ENCODE results near the gene SLC12A9. TPM values are rescaled to one million over a fixed set of nuclear protein-coding genes. Genes with fewer than 3 reads are reported as not detected.

Gene SLC12A9
- total RNA-seq, 1 donor from 2014 or later: 21.7 TPM

DNA sequence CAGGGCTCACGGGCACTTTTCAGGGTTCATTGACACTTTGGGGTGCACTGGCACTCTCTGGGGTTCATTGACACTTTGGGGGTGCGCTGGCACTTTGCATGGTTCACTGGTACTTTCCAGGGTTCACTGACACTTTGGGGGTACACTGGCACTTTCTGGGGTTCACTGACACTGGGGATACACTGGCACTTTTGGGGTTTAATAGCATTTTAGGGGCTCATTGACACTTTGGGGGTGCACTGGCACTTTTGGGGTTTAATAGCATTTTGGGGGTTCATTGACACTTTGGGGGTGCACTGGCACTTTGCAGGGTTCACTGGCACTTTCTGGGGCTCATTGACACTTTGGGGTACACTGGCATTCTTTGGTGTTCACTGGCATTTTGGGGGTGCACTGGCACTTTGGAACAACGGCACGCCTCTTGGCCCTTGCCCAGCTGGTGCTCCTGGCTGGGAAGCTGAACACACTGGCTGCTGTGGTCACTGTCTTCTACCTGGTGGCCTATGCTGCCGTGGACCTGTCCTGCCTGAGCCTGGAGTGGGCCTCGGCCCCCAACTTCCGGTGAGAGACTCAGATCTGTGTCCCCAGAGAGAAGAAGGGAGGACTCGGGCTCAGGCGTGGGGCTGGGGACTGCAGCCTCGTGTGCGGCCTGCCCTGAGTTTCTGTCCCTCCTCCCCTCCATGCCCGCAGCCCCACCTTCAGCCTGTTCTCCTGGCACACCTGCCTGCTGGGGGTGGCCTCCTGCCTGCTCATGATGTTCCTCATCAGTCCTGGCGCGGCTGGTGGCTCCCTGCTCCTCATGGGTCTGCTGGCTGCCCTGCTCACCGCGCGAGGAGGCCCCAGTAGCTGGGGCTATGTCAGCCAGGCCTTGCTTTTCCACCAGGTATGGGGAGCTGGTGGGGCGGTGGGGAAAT lies 8.4 kb downstream of the SLC12A9 start:
- DNase-seq (ENCODE audit: low spot score): no peak

DNA sequence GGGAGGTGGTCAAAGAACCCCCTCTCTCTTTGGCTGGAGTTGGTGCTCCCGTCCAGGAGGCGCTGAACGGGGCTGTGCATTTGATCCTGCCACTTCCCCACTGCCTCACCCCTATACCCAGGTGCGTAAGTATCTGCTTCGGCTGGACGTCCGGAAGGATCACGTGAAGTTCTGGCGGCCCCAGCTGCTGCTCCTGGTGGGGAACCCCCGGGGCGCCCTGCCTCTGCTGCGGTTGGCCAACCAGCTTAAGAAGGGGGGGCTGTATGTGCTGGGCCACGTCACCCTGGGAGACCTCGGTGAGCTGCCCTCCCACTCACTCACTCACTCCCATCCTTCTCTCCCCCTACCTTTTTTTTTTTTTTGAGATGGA lies 9.1 kb downstream of the SLC12A9 start:
- DNase-seq (ENCODE audit: low spot score): no peak

GRCh38 chr7:100863406-100863950 lies 11.0 kb downstream of the SLC12A9 start:
- no peak for DNase-seq (ENCODE audit: low spot score)

DNA sequence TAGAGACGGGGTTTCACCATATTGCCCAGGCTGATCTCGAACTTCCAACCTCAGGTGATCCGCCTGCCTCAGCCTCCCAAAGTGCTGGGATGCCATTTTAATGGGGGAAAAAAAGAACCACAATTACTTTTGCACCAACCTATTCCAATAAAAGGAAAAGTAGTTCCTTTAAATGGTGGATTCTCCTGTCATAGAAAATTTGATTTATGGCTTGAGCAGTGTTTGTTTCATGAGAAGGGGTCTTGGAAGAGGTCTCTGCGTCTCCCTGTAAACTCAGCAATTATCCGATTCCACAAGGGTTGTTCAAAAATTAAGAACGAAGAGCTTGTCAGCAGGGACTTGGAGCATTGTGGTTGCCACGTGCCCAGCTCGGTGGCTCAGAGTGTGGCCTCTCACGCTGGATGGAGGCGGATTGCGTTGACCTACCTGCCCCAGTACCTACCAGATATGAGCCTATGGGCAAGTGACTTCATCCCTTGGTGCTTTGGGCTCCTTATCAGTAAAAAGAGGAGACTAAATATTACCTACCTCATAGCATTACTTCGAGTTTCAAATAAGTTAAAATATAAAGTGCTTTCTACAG lies 11.8 kb downstream of the SLC12A9 start:
- DNase-seq (ENCODE audit: low spot score): no peak

DNA sequence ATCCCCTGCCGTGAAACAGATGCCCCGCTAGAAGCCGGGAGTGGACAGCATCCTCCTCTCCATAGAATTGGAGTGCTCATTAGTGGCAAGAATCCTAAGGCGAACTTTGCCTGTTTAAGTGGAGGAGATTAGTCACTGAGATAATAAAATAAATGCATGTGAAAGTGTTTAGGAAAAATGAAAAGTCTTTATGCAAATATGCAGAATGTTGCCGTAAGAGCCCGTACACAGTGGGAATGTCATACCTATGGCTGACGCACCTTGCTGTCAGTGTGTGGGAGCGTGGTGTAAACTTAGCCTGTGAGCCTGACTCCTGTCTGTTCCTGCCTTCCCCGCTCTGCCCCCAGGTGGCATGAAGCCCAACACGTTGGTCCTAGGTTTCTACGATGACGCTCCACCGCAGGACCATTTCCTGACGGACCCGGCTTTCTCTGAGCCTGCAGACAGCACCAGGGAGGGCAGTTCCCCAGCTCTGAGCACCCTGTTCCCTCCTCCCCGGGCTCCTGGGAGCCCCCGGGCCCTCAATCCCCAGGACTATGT lies 12.9 kb downstream of the SLC12A9 start:
- DNase-seq (ENCODE audit: low spot score): no peak

DNA sequence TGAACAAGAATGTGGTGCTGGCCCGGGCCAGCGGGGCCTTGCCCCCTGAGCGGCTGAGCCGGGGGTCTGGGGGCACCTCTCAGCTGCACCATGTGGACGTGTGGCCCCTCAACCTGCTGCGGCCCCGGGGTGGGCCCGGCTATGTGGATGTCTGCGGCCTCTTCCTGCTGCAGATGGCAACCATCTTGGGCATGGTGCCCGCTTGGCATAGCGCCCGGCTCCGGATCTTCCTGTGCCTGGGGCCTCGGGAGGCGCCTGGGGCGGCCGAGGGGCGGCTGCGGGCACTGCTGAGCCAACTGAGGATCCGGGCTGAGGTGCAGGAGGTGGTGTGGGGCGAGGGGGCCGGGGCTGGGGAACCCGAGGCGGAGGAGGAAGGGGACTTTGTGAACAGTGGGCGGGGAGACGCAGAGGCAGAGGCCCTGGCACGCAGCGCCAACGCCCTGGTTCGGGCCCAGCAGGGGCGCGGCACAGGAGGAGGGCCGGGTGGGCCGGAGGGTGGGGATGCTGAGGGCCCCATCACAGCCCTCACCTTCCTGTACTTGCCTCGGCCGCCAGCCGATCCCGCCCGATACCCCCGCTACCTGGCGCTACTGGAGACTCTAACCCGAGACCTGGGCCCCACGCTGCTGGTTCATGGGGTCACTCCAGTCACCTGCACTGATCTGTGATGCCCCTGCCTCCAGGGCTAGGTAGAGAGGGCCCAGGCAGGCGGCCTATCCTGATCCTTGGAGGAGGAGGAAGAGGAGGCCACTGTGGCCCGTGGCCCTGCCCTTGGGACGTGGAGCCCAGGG lies 13.6 kb downstream of the SLC12A9 start:
- no peak for DNase-seq (ENCODE audit: low spot score)

GRCh38 chr7:100866729-100867039 lies 14.2 kb downstream of the SLC12A9 start:
- DNase-seq (ENCODE audit: low spot score): no peak

DNA sequence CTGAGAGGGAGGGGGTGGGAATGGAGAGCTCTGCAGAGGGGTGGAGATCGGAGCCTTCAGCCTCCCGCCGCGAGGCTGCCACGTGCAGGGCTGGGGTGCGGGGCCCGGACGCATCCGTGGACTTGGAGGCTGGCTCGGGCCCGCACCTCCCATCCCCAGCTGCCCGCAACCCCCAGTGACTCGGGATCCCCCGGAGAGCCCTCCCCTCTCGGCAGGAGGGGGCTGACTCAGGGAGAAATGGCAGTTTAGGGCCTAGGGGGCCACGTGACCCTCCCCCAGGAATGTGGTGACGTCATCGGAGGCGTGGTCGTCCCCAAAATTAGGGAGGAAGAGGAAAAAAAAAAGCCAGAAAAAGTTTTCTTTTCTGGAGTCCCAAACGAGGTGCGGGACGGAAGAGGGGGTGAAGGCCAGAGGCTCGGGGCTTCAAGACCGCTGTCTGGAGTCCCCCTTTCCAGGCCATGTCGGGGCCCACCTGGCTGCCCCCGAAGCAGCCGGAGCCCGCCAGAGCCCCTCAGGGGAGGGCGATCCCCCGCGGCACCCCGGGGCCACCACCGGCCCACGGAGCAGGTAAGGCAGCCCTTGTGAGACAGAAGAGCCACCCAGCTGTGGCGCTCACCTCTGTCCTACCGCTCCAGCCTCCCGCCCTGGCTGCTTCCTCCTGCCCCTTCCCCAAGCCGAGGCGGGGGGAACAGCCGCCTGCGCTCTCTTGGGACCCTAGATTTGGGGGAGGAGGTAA lies 14.7 kb downstream of the SLC12A9 start, which contains the start of gene TRIP6:
TRIP6 (plus strand) TSS at position 348 of the 736 bp plus-strand sequence; CDS start at position 459, 111 bp downstream.
- DNase-seq (ENCODE audit: low spot score): peak; percentile 95

- DNase-seq (ENCODE audit: low spot score): no peak
These were observed 15.4 kb downstream of the SLC12A9 start for GRCh38 chr7:100867776-100868485.

DNA sequence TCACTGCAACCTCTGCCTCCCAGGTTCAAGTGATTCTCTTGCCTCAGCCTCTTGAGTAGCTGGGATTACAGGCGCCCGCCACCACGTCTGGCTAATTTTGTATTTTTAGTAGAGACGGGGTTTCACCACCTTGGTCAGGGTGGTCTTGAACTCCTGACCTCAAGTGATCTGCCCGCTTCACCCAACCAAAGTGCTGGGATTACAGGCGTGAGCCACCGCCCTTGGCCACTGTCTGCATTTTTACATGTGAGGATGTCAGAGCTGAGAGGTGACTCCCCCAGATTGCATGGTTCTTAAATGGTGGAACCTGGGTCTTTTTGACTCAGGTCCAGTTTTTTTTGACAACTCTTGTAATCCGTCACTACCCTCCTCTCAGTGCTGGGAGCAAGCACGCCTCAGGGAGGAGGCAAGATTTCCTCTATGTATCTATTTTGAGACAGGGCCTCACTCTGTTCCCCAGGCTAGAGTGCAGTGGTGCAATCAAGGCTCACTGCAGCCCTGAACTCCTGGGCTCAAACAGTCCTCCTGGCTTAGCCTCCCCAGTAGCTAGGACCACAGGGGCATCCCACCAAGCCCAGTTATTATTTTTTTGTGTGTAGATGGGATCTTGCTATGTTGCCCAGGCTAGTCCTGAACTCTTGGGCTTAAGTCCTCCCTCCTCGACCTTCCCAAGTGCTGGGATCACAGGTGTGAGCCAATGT lies 21.2 kb downstream of the SLC12A9 start:
- no peak for DNase-seq (ENCODE audit: low spot score)

GRCh38 chr7:100874300-100874576 lies 21.7 kb downstream of the SLC12A9 start:
- DNase-seq (ENCODE audit: low spot score): no peak

GRCh38 chr7:100874577-100875355 lies 22.3 kb downstream of the SLC12A9 start, which contains the start of gene SRRT:
Gene SRRT, plus strand, starts transcription at chr7:100875103. Its CDS starts 488 bp downstream, at chr7:100875591.
- peak; percentile 99 for DNase-seq (ENCODE audit: low spot score)

GRCh38 chr7:100875356-100875751 lies 22.8 kb downstream of the SLC12A9 start:
- no peak for DNase-seq (ENCODE audit: low spot score)

DNA sequence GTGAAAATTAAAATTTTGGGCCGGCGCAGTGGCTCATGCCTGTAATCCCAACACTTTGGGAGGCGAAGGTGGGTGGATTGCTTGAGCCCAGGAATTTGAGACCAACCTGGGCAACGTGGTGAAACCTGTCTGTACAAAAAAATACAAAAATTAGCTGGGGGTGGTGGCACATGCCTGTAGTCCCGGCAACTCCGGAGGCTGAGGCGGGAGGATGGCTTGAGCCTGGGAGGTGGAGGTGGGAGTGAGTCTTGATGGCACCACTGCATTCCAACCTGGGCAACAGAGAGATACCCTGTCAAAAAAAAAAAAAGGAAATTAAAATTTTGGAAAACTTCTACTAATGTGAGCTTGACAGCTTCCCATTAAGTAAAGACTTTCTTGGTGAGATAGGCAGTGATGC lies 25.5 kb downstream of the SLC12A9 start:
- no peak for DNase-seq (ENCODE audit: low spot score)

DNA sequence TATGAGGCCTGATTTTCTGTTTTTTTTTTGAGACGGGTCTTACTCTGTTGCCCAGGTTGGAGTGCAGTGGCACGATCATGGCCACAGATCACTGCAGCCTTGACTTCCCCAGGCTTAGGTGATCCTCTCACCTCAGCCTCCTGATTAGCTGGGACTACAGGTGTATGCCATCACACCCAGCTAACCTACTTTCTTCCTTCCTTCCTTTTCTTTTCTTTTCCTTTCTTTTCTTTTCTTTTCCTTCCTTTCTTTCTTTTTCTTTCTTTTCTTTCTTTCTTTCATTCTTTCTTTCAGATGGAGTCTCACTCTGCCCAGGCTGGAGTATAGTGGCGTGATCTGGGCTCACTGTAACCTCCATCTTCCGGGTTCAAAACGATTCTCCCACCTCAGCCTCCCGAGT lies 26.2 kb downstream of the SLC12A9 start:
- no peak for DNase-seq (ENCODE audit: low spot score)

GRCh38 chr7:100879685-100880261 lies 27.3 kb downstream of the SLC12A9 start:
- no peak for DNase-seq (ENCODE audit: low spot score)

GRCh38 chr7:100880645-100881044 lies 28.1 kb downstream of the SLC12A9 start:
- no peak for DNase-seq (ENCODE audit: low spot score)

- no peak for DNase-seq (ENCODE audit: low spot score)
These were observed 28.6 kb downstream of the SLC12A9 start for GRCh38 chr7:100881136-100881535.

Measured in mesenteric fat pad (tissue), 1 donor.